SK-N-SH (cell line): ENCODE measurements around the gene PPME1. TPM values are rescaled to one million over a fixed set of nuclear protein-coding genes. Genes with fewer than 3 reads are reported as not detected.

Experiments used
- CTCF ChIA-PET: fragments of 300-600, 350-600 bp; formaldehyde crosslinking; extraction: SDS; loops from one replicate; lab custom pipeline; 2021; lab: Yijun Ruan, JAX
- POLR2A ChIA-PET: fragments of 350-600 bp; sonication (Branson Sonifier 250); formaldehyde crosslinking; extraction: SDS; loops from one replicate; lab custom pipeline; 2020; ENCODE audit warnings: antibody characterized with exemption, inconsistent platforms; lab: Yijun Ruan, JAX
- DNase-seq: peaks from one replicate; pipeline ENCODE4 v3.0.0; 2012
- H2AFZ ChIP-seq: fragments of 200-600 bp; sonication (generic); 2 replicates; pipeline ENCODE4 v1.8.1; 2016; ENCODE audit warnings: antibody characterized with exemption, mild to moderate bottlenecking, low read depth
- H3F3A ChIP-seq: fragments of 200-600 bp; sonication (generic); replicated peaks from 2 replicates; pipeline ENCODE3; 2016; ENCODE audit warnings: antibody characterized with exemption, mild to moderate bottlenecking; ENCODE audit not compliant: insufficient read depth
- H3K27ac ChIP-seq, 2 experiments: fragments of 200-500 bp in 1 of 2; fragments of 200-600 bp in 1 of 2; sonication (Bioruptor generic) in 1 of 2; sonication (generic), shearing (Covaris generic) in 1 of 2; 2 replicates each; pipeline versions ENCODE4 v1.5.1 to v1.6.1; 2014 to 2016; ENCODE audit warnings: low read depth in 2 of 2, inconsistent platforms in 1 of 2, low read length in 1 of 2, mild to moderate bottlenecking in 1 of 2, mixed read lengths in 1 of 2
- H3K27me3 ChIP-seq: fragments of 200-600 bp; sonication (generic), shearing (Covaris generic); 2 replicates; pipeline ENCODE4 v1.6.1; 2016; ENCODE audit warnings: mixed run types; ENCODE audit not compliant: insufficient read depth
- H3K36me3 ChIP-seq, 2 experiments: fragments of 200-500 bp in 1 of 2; fragments of 200-600 bp in 1 of 2; sonication (Bioruptor generic) in 1 of 2; sonication (generic) in 1 of 2; replicated peaks in 1 of 2; 2 replicates each; pipeline versions ENCODE3 to v1.5.1; 2014 to 2016; ENCODE audit warnings: low read length in 1 of 2, mild to moderate bottlenecking in 1 of 2; ENCODE audit not compliant: insufficient read depth in 2 of 2, control insufficient read depth in 1 of 2
- H3K4me1 ChIP-seq, 2 experiments: fragments of 200-500 bp in 1 of 2; fragments of 200-600 bp in 1 of 2; sonication (Bioruptor generic) in 1 of 2; sonication (generic), shearing (Covaris generic) in 1 of 2; 2 replicates each; pipeline versions ENCODE4 v1.5.1 to v1.6.1; 2014 to 2016; ENCODE audit warnings: low read depth in 1 of 2, low read length in 1 of 2, mixed run types in 1 of 2; ENCODE audit not compliant: insufficient read depth in 2 of 2, control insufficient read depth in 1 of 2
- H3K4me2 ChIP-seq: fragments of 200-600 bp; sonication (generic), shearing (Covaris generic); 2 replicates; pipeline ENCODE4 v1.6.1; 2017; ENCODE audit warnings: mixed run types
- H3K4me3 ChIP-seq, 2 experiments: fragments of 200-500 bp in 1 of 2; fragments of 200-600 bp in 1 of 2; sonication (Bioruptor generic) in 1 of 2; sonication (generic), shearing (Covaris generic) in 1 of 2; 2 replicates each; pipeline versions ENCODE4 v1.5.1 to v1.8.1; 2014 to 2016; ENCODE audit warnings: low read depth in 2 of 2, inconsistent platforms in 1 of 2, low read length in 1 of 2, mild to moderate bottlenecking in 1 of 2, mixed read lengths in 1 of 2, moderate library complexity in 1 of 2
- H3K79me2 ChIP-seq: fragments of 200-600 bp; sonication (generic); 2 replicates; pipeline ENCODE4 v1.8.1; 2017; ENCODE audit warnings: mild to moderate bottlenecking; ENCODE audit not compliant: insufficient read depth
- H3K9ac ChIP-seq: fragments of 200-600 bp; sonication (generic); 2 replicates; pipeline ENCODE4 v1.6.1; 2017; ENCODE audit warnings: mixed run types
- H3K9me2 ChIP-seq: fragments of 200-600 bp; sonication (generic); 2 replicates; pipeline ENCODE4 v1.6.1; 2017; ENCODE audit warnings: mixed run types
- H3K9me3 ChIP-seq: fragments of 200-600 bp; sonication (generic); 2 replicates; pipeline ENCODE4 v1.6.1; 2017; ENCODE audit warnings: mixed run types, mild to moderate bottlenecking, moderate library complexity
- H4K20me1 ChIP-seq: fragments of 200-600 bp; sonication (generic); 2 replicates; pipeline ENCODE4 v1.6.1; 2017; ENCODE audit warnings: mild to moderate bottlenecking, mixed run types; ENCODE audit not compliant: insufficient read depth
- ELF1 ChIP-seq: IDR thresholded peaks from 2 replicates; pipeline ENCODE4 v1.4.0; 2012
- FOXJ3 ChIP-seq: sonication (generic); formaldehyde crosslinking; IDR thresholded peaks from 2 replicates; pipeline ENCODE4 v1.5.1; 2020; ENCODE audit warnings: mild to moderate bottlenecking, missing genetic modification reagents
- GATA2 ChIP-seq: sonication (generic); formaldehyde crosslinking; IDR thresholded peaks from 2 replicates; pipeline ENCODE4 v1.5.0; 2020; ENCODE audit warnings: mild to moderate bottlenecking, missing genetic modification reagents
- JUND ChIP-seq: IDR thresholded peaks from 2 replicates; pipeline ENCODE4 v1.4.0; 2012
- MEF2A ChIP-seq: IDR thresholded peaks from 2 replicates; pipeline ENCODE4 v1.4.0; 2012; ENCODE audit warnings: low read depth, borderline replicate concordance
- MXI1 ChIP-seq: IDR thresholded peaks from 2 replicates; pipeline ENCODE4 v1.6.1; 2012; ENCODE audit warnings: mild to moderate bottlenecking, low read depth, low read length, improper control_type of control experiment
- NFIC ChIP-seq: IDR thresholded peaks from 2 replicates; pipeline ENCODE4 v1.4.0; 2012; ENCODE audit warnings: borderline replicate concordance
- NRF1 ChIP-seq: IDR thresholded peaks from 2 replicates; pipeline ENCODE4 v1.6.1; 2012; ENCODE audit warnings: low read depth, mild to moderate bottlenecking, low read length
- RAD21 ChIP-seq: IDR thresholded peaks from 2 replicates; pipeline ENCODE4 v1.6.1; 2012; ENCODE audit warnings: mild to moderate bottlenecking, low read length
- RCOR1 ChIP-seq: fragments of 150-350 bp; IDR thresholded peaks from 2 replicates; pipeline ENCODE4 v1.6.1; 2017; ENCODE audit warnings: antibody characterized with exemption, low read length
- RXRA ChIP-seq: IDR thresholded peaks from 2 replicates; pipeline ENCODE4 v1.4.0; 2012; ENCODE audit warnings: low read depth, mild to moderate bottlenecking, borderline replicate concordance
- SMC3 ChIP-seq: IDR thresholded peaks from 2 replicates; pipeline ENCODE4 v1.6.1; 2012; ENCODE audit warnings: low read depth, low read length, improper control_type of control experiment
- YY1 ChIP-seq: IDR thresholded peaks from 2 replicates; pipeline ENCODE4 v1.4.0; 2012; ENCODE audit warnings: low read depth, mild to moderate bottlenecking
- WGBS: methylation state at CpG from one replicate; pipeline ENCODE4 v1.1.6; 2017; ENCODE audit warnings: low lambda C conversion rate; 5-methylcytosine and 5-hydroxymethylcytosine counted together
- polyA plus RNA-seq, 3 experiments: library from polyadenylated mRNA; depleted of rRNA; stranded (reverse); fragments of >200 nt; gene quantifications; 2 replicates each; pipeline ENCODE4 v1.2.3, GENCODE V29; 2012
- TF ChIP-seq, protein P1 (sequence below): IDR thresholded peaks from 2 replicates; pipeline ENCODE4; 2012

The PPME1 gene
- polyA plus RNA-seq, 1 of the 3 experiments (the other 2 are of a cell fraction), result 107 TPM

DNA sequence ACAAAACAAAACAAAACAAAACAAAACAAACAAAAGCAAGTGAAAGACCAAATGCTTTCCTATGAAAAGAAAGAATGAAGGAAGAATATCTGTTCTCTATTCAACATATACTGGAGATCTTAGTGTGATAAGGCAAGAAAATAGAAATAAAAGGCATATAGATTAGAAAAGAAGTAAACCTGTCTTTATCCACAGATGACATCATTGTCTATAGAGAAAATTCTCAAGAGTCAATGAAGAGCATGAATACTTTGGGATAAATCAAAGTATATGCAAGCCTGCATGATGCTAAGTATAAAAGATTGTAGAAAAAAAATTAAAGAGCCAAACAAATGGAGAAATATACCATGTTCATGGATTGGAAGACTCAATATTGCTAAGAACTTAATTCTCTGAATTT is 17.9 kb upstream of the PPME1 start:
- no peak for DNase-seq
- TF ChIP-seq MXI1 (no peak), GATA2 (CRISPR knock-in tag) (no peak), MEF2A (no peak), ELF1 (no peak), FOXJ3 (CRISPR knock-in tag) (no peak), NFIC (no peak)
- POLR2A ChIA-PET, result no interaction called here
- H2AFZ ChIP-seq, result no peak overlapping the region
- H3K36me3 ChIP-seq, result peaks cover 6 to 21% of the 10 kb centered on the region in 2 experiments
- peaks cover 25% of the 10 kb centered on the region for H3F3A ChIP-seq
- H4K20me1 ChIP-seq, result no peaks in the 10 kb centered on the region
- H3K27me3 ChIP-seq, result no peaks in the 10 kb centered on the region
- no peaks in the 10 kb centered on the region for H3K9me3 ChIP-seq
- H3K9me2 ChIP-seq, result no peaks in the 10 kb centered on the region
- H3K79me2 ChIP-seq, result peaks cover 67% of the 10 kb centered on the region
- H3K4me3 ChIP-seq, result no peak overlapping the region
- H3K9ac ChIP-seq, result no peak overlapping the region
- CTCF ChIA-PET, result interaction anchor here (1.1 kb wide), 1 partner anchor 10 kb away, joined by 5 read pairs; no protein-coding TSS in a partner anchor
- peaks cover 0 to 12% of the 10 kb centered on the region in 2 experiments; a peak in 2 of 4 replicates for H3K4me1 ChIP-seq
- H3K4me2 ChIP-seq, result no peak overlapping the region
- H3K27ac ChIP-seq, result no peak overlapping the region

DNA sequence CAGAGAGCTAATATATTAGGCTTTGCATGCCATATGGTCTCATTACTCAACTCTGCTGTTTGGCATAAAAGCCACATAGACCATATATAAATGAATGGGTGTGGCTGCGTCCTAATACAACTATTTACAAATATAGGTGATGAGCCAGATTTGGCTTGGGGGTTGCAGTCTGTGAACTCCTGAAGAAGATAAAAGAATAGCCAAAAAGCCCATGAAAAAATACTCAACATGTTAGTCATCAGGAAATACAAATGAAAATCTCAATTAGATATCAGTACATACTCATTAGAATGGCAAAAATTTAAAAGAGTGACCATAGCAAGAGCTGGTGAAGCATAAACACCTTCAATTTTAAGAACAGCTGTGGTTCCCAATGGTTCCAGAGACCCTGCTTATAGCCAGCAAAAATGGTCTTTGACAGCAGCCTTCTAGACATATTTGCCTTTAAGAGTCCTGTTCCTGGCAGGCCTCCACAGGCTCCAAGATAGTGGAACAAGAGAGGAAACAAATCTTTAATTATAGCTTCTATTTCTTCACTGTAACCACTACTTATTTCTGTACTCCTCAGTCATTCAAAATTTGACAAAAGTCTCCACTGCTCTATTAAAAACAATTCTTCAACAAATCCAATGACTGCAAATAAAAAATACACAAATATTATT is 16.3 kb upstream of the PPME1 start:
- DNase-seq, result no peak
- H3F3A ChIP-seq, result peaks cover 18% of the 10 kb centered on the region
- H3K9me2 ChIP-seq, result no peaks in the 10 kb centered on the region
- H3K4me2 ChIP-seq, result no peak overlapping the region
- no peaks in the 10 kb centered on the region for H3K27me3 ChIP-seq
- no peaks in the 10 kb centered on the region for H4K20me1 ChIP-seq
- no peak overlapping the region for H2AFZ ChIP-seq
- CTCF ChIA-PET, result no interaction called here
- no peak overlapping the region for H3K9ac ChIP-seq
- H3K27ac ChIP-seq, result peak overlapping the region in 1 of 2 experiments; percentile 47; a peak in 1 of 4 replicates
- H3K79me2 ChIP-seq, result peaks cover 74% of the 10 kb centered on the region
- POLR2A ChIA-PET, result no interaction called here
- WGBS, result 73% methylated on average over 1 of the region's 1 CpG
- H3K4me3 ChIP-seq, result no peak overlapping the region
- H3K4me1 ChIP-seq, result peaks cover 0 to 12% of the 10 kb centered on the region in 2 experiments; a peak in 2 of 4 replicates
- no peak for TF ChIP-seq RXRA
- no peak for TF ChIP-seq SMC3
- TF ChIP-seq NRF1, result no peak
- no peak for TF ChIP-seq RCOR1
- TF ChIP-seq, protein P1, sequence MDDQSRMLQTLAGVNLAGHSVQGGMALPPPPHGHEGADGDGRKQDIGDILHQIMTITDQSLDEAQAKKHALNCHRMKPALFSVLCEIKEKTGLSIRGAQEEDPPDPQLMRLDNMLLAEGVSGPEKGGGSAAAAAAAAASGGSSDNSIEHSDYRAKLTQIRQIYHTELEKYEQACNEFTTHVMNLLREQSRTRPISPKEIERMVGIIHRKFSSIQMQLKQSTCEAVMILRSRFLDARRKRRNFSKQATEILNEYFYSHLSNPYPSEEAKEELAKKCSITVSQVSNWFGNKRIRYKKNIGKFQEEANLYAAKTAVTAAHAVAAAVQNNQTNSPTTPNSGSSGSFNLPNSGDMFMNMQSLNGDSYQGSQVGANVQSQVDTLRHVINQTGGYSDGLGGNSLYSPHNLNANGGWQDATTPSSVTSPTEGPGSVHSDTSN, result no peak
- no peak for TF ChIP-seq RAD21
- TF ChIP-seq YY1, result no peak
- no peak for TF ChIP-seq ELF1
- 0 out of 2 replicates have a peak, but pooled peaks have one; percentile 7 for TF ChIP-seq JUND
- peaks cover 6 to 18% of the 10 kb centered on the region in 2 experiments for H3K36me3 ChIP-seq
- no peaks in the 10 kb centered on the region for H3K9me3 ChIP-seq
